ENCODE measurements around the gene HMCN2. TPM values are rescaled to one million over a fixed set of nuclear protein-coding genes. Genes with fewer than 3 reads are reported as not detected.
"Not testable (repeated sequence)": the region's sequence is repeated elsewhere in the genome, so short reads cannot be mapped to it uniquely, and the experiment has no call there.

HMCN2 gene
- total and polyA plus RNA-seq, 2 of the 4 experiments (the other 2 are of a cell fraction), result 0.02 TPM; not detected in 1

GRCh38 chr9:130338891-130339290, 73.3 kb downstream of the HMCN2 start:
- H3K56ac ChIP-seq (ENCODE audit: extremely low read depth, insufficient read depth, low read length); H2AFZ ChIP-seq (replicated peaks; ENCODE audit: low read length, poor library complexity); DNase-seq; H3K36me3 ChIP-seq (ENCODE audit: control insufficient read depth, insufficient read depth, low read length); H4K8ac ChIP-seq (ENCODE audit: low read depth in 2 of 2, low read length in 2 of 2); H3K79me1 ChIP-seq (ENCODE audit: low read depth in 1 of 2, low read length in 2 of 2); H3K9me3 ChIP-seq (ENCODE audit: control insufficient read depth, insufficient read depth, low read length); H2BK120ac ChIP-seq (ENCODE audit: low read depth, low read length); H4K91ac ChIP-seq (ENCODE audit: insufficient read depth, low read depth, low read length); H4K20me1 ChIP-seq (ENCODE audit: insufficient read depth, low read length); H3K14ac ChIP-seq (replicated peaks; ENCODE audit: low read depth, low read length); H2AK9ac ChIP-seq (replicated peaks; ENCODE audit: low read depth, low read length, poor library complexity); POLR2A ChIA-PET (ENCODE audit: unreplicated experiment); H2BK15ac ChIP-seq (ENCODE audit: low read depth, low read length); H3K4me3 ChIP-seq (ENCODE audit: insufficient read depth, low read depth, low read length); ATAC-seq (ENCODE audit: low read depth); BruUV-seq (replicated peaks); dilution Hi-C loops (cut with HindIII; ENCODE audit: low sequenced_read_pairs, unreplicated experiment); H2BK20ac ChIP-seq (ENCODE audit: low read depth, low read length); H3K4me1 ChIP-seq (ENCODE audit: control insufficient read depth, insufficient read depth, low read length); CTCF ChIA-PET; H2BK5ac ChIP-seq (ENCODE audit: low read depth, low read length, poor library complexity, severe bottlenecking); H4K5ac ChIP-seq (ENCODE audit: low read depth, low read length); H3K9ac ChIP-seq (ENCODE audit: low read depth, low read length); H2AK5ac ChIP-seq (ENCODE audit: low read depth, low read length); H3K27ac ChIP-seq (ENCODE audit: insufficient read depth, low read length); H3K9me1 ChIP-seq (ENCODE audit: insufficient read depth, low read length); H3K23ac ChIP-seq (ENCODE audit: low read depth, low read length); H3K4me2 ChIP-seq (ENCODE audit: low read depth, low read length); H3K18ac ChIP-seq (ENCODE audit: low read depth, low read length); H3K4ac ChIP-seq (ENCODE audit: low read depth, low read length): not testable (repeated sequence)
- intact Hi-C loops (cut with micrococcal nuclease), result loop anchor here (10.0 kb wide), 1 partner anchor 64 kb away; no protein-coding TSS in a partner anchor
- H3K27me3 ChIP-seq (ENCODE audit: control insufficient read depth, insufficient read depth, low read length), result peaks cover 20% of the 10 kb centered on the region
- in situ Hi-C loops (cut with MboI; ENCODE audit: low sequenced_read_pairs), result loop anchor here (5.0 kb wide), 1 partner anchor 227 kb away; no protein-coding TSS in a partner anchor
- WGBS, 2 experiments (ENCODE audit: extremely low coverage in 2 of 2, insufficient read length in 1 of 2), result no CpG with 5 or more reads among the region's 8 CpGs
